ENCODE results near the gene ZNF407.

Gene ZNF407

GRCh38 chr18:75113455-75113854 lies 515.8 kb downstream of the ZNF407 start:
- Histone ChIP-seq H4K20me1 (ENCODE audit: insufficient read depth) (no peaks in the 10 kb centered on the region), H3K4me2 (no peak overlapping the region), H2AFZ (ENCODE audit: low read depth) (no peak overlapping the region)

GRCh38 chr18:75114231-75114764 lies 516.6 kb downstream of the ZNF407 start:
- H3K27me3 ChIP-seq (ENCODE audit: insufficient read depth, low read depth): no peaks in the 10 kb centered on the region
- TF ChIP-seq CTCF (conservative IDR thresholded peaks at IDR 0.05; ENCODE audit: low read depth, low read length): no peak
- H3K4me3 ChIP-seq (IDR thresholded peaks at IDR 0.05; ENCODE audit: insufficient read depth, low read depth, low read length): no peak overlapping the region
- no peaks in the 10 kb centered on the region for H3K36me3 ChIP-seq (ENCODE audit: insufficient read depth)
- no peaks in the 10 kb centered on the region for H4K20me1 ChIP-seq (ENCODE audit: insufficient read depth)
- H3K27ac ChIP-seq: no peak overlapping the region
- H3K9ac ChIP-seq: no peak overlapping the region
- H3K4me1 ChIP-seq (ENCODE audit: low read depth, poor library complexity, severe bottlenecking): no peaks in the 10 kb centered on the region
- no peak overlapping the region for H3K4me2 ChIP-seq
- no peaks in the 10 kb centered on the region for H3K79me2 ChIP-seq (ENCODE audit: insufficient read depth, low read depth)
- H2AFZ ChIP-seq (ENCODE audit: low read depth): no peak overlapping the region

More at GRCh38 chr18:75113455-75113854, 515.8 kb downstream of the ZNF407 start:
- Histone ChIP-seq H3K4me1 (ENCODE audit: low read depth, poor library complexity, severe bottlenecking) (no peaks in the 10 kb centered on the region), H3K27me3 (ENCODE audit: insufficient read depth, low read depth) (no peaks in the 10 kb centered on the region), H3K9ac (no peak overlapping the region), H3K27ac (no peak overlapping the region), H3K36me3 (ENCODE audit: insufficient read depth) (no peaks in the 10 kb centered on the region), H3K4me3 (IDR thresholded peaks at IDR 0.05; ENCODE audit: insufficient read depth, low read depth, low read length) (no peak overlapping the region), H3K79me2 (ENCODE audit: insufficient read depth, low read depth) (no peaks in the 10 kb centered on the region)
- no peak for TF ChIP-seq CTCF (conservative IDR thresholded peaks at IDR 0.05; ENCODE audit: low read depth, low read length)

All from KMS-11 (cell line).